Tibial nerve (tissue), 4 donors: ENCODE measurements around the gene TNFSF18. TPM values are rescaled to one million over a fixed set of nuclear protein-coding genes. Genes with fewer than 3 reads are reported as not detected.
A peak's percentile ranks its signal among the peaks of the same experiment; 100 is the strongest.

Source experiments
- DNase-seq, 2 donors: peaks; one replicate each; pipeline ENCODE4 v3.0.0-alpha.2; 2019; ENCODE audit warnings: low spot score in 2 of 2
- H3K27ac ChIP-seq, 4 donors: fragments of 200-600 bp; sonication (generic) in 3 of 4; one replicate each; pipeline ENCODE4 v1.5.1; 2017 to 2019; ENCODE audit warnings: mild to moderate bottlenecking in 1 of 4
- H3K27me3 ChIP-seq, 2 donors: fragments of 200-600 bp; sonication (generic) in 1 of 2; one replicate each; pipeline versions ENCODE4 v1.5.1 to v1.6.0; 2017 to 2019
- H3K36me3 ChIP-seq, 3 donors: fragments of 200-600 bp; sonication (generic); one replicate each; pipeline ENCODE4 v1.5.1; 2018 to 2019
- H3K4me1 ChIP-seq, 4 donors: fragments of 200-600 bp; sonication (generic) in 3 of 4; one replicate each; pipeline ENCODE4 v1.5.1; 2017 to 2019
- H3K4me3 ChIP-seq, 4 donors: fragments of 200-600 bp; sonication (generic) in 3 of 4; one replicate each; pipeline ENCODE4 v1.5.1; 2017 to 2019; ENCODE audit warnings: mild to moderate bottlenecking in 1 of 4, moderate library complexity in 1 of 4
- H3K9me3 ChIP-seq, 4 donors: fragments of 200-600 bp; sonication (generic) in 3 of 4; one replicate each; pipeline ENCODE4 v1.5.1; 2017 to 2019
- EP300 ChIP-seq, 2 donors: sonication (generic); formaldehyde crosslinking; IDR thresholded peaks; one replicate each; pipeline ENCODE4 v1.6.1; 2017; ENCODE audit warnings: antibody characterized with exemption in 2 of 2, mild to moderate bottlenecking in 1 of 2
- POLR2A ChIP-seq, 2 donors: fragments of 450-650 bp; IDR thresholded peaks; one replicate each; pipeline ENCODE4 v1.6.1; 2017; ENCODE audit warnings: antibody characterized with exemption in 2 of 2, mild to moderate bottlenecking in 2 of 2, moderate library complexity in 2 of 2
- WGBS, 2 donors: methylation state at CpG; one replicate each; pipeline ENCODE4 v1.1.5; 2018; 5-methylcytosine and 5-hydroxymethylcytosine counted together
- total RNA-seq, 4 donors: library from RNA; depleted of rRNA; stranded (reverse); fragments of >200 nt; gene quantifications; one replicate each; pipeline ENCODE4 v1.1.0, GENCODE V29; 2016
- TF ChIP-seq, protein P1 (sequence below), 5 experiments: fragments of 200-600 bp in 3 of 5; fragments of 450-650 bp in 2 of 5; sonication (generic) in 3 of 5; IDR thresholded peaks; one replicate each; pipeline ENCODE4 v1.5.1; 2016 to 2019; ENCODE audit warnings: antibody characterized with exemption in 5 of 5, mild to moderate bottlenecking in 3 of 5, moderate library complexity in 2 of 5

The TNFSF18 gene
- not detected for total RNA-seq

DNA sequence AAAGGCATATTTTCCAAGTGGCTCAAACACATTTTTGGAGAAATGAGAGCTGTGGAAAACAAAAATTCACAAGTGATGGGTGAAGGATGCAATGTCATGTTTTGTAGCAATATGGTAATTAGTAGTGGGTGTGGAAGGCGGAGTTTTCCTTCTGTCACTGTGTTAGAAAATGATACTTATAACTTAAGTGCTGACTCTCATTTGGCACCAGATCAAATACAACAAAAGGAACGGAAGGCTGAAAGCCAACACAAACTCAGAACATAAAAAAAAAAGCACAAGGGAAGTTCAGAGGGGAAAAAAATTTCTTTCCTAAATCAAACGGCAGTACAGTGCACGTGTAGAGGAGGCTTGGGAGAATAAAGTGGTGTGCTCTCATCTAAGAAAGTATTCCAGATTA lies at the start of gene TNFSF18:
TSS of gene TNFSF18 (minus strand) at position 77 of the 400 bp plus-strand sequence. CDS start at position 32, 45 bp downstream.
- no peaks in the 10 kb centered on the region for H3K27me3 ChIP-seq
- H3K4me1 ChIP-seq = peaks cover 0 to 9% (median 0%) of the 10 kb centered on the region in 4 donors
- peak in 1 of 2 donors; percentile 26 for DNase-seq
- TF ChIP-seq EP300 (IDR thresholded peaks at IDR 0.05) (peak in 1 of 2 donors; percentile 50), POLR2A (IDR thresholded peaks at IDR 0.05) (no peak)
- TF ChIP-seq, protein P1, sequence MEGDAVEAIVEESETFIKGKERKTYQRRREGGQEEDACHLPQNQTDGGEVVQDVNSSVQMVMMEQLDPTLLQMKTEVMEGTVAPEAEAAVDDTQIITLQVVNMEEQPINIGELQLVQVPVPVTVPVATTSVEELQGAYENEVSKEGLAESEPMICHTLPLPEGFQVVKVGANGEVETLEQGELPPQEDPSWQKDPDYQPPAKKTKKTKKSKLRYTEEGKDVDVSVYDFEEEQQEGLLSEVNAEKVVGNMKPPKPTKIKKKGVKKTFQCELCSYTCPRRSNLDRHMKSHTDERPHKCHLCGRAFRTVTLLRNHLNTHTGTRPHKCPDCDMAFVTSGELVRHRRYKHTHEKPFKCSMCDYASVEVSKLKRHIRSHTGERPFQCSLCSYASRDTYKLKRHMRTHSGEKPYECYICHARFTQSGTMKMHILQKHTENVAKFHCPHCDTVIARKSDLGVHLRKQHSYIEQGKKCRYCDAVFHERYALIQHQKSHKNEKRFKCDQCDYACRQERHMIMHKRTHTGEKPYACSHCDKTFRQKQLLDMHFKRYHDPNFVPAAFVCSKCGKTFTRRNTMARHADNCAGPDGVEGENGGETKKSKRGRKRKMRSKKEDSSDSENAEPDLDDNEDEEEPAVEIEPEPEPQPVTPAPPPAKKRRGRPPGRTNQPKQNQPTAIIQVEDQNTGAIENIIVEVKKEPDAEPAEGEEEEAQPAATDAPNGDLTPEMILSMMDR (IDR thresholded peaks at IDR 0.05) = no peak
- H3K4me3 ChIP-seq = no peak within 1 kb of the TSS
- H3K27ac ChIP-seq = no peak within 1 kb of the TSS
- H3K36me3 ChIP-seq = no peaks in the 10 kb centered on the region
- H3K9me3 ChIP-seq = no peaks in the 10 kb centered on the region
- 7 to 8% methylated on average over 4 of the region's 4 CpGs for WGBS, 2 donors

GRCh38 chr1:173099166-173099565 lies 48.4 kb upstream of the TNFSF18 start:
- WGBS, 2 donors = 60 to 64% methylated on average over 2 of the region's 2 CpGs
- H3K4me1 ChIP-seq = no peaks in the 10 kb centered on the region

DNA sequence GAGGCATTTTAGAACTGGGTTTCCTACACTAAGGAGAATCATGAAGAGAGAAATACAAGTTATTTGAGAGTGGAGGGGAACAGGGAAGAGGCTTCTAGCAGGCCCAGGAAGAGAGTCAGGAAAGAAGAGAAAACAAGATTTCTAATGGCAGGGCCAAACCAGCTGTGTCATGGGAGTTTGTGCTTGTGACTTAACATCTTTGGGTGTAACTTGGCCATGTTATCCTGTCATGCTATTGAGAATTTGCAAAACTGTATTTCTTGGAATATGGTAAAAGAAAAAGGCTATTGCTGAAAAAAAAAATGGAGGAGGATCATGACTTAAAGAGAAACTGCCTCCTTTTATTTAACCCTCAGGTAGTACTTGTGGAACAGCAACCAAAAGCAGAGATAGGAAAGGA lies 47.4 kb upstream of the TNFSF18 start:
- Histone ChIP-seq H3K4me3 (no peak overlapping the region), H3K4me1 (no peaks in the 10 kb centered on the region), H3K27me3 (no peaks in the 10 kb centered on the region), H3K27ac (no peak overlapping the region), H3K9me3 (peaks cover 0 to 4% (median 0%) of the 10 kb centered on the region in 4 donors), H3K36me3 (no peaks in the 10 kb centered on the region)
- TF ChIP-seq POLR2A (IDR thresholded peaks at IDR 0.05) (no peak), EP300 (IDR thresholded peaks at IDR 0.05) (no peak)
- TF ChIP-seq, protein P1 (IDR thresholded peaks at IDR 0.05) = no peak
- DNase-seq = no peak

More at GRCh38 chr1:173099166-173099565, 48.4 kb upstream of the TNFSF18 start:
- DNase-seq = no peak
- peaks cover 0 to 12% (median 0%) of the 10 kb centered on the region in 4 donors for H3K9me3 ChIP-seq
- no peak overlapping the region for H3K27ac ChIP-seq
- no peaks in the 10 kb centered on the region for H3K27me3 ChIP-seq
- no peaks in the 10 kb centered on the region for H3K36me3 ChIP-seq
- no peak overlapping the region for H3K4me3 ChIP-seq
- TF ChIP-seq, protein P1 (IDR thresholded peaks at IDR 0.05) = no peak
- TF ChIP-seq EP300 (IDR thresholded peaks at IDR 0.05) = no peak
- TF ChIP-seq POLR2A (IDR thresholded peaks at IDR 0.05) = no peak

GRCh38 chr1:173097001-173097400 lies 46.3 kb upstream of the TNFSF18 start:
- Histone ChIP-seq H3K4me1 (no peaks in the 10 kb centered on the region), H3K4me3 (no peak overlapping the region), H3K9me3 (no peaks in the 10 kb centered on the region), H3K27ac (no peak overlapping the region), H3K36me3 (no peaks in the 10 kb centered on the region), H3K27me3 (no peaks in the 10 kb centered on the region)
- TF ChIP-seq POLR2A (IDR thresholded peaks at IDR 0.05) = no peak
- no peak for TF ChIP-seq EP300 (IDR thresholded peaks at IDR 0.05)
- TF ChIP-seq, protein P1 (IDR thresholded peaks at IDR 0.05) = no peak
- 67 to 83% methylated on average over 1 of the region's 1 CpG for WGBS, 2 donors
- no peak for DNase-seq

DNA sequence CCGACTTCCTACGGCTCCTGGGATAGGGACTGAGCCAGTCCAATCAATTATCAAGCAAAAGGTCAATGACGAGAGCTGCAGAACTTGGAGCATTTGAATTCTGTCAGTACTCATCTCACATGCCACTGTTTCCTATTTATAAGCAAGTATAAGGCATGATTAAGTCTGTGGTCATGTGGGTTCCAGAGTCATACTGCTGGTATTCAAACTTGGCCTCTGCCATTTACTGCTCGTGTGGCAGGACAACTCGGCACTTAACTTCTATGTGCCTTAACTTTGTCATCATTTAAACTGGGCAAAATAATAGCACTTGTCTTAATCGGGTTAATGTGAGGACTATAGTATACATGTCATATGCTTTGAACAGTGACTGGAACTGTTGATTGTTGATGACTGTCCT lies 44.9 kb upstream of the TNFSF18 start:
- Histone ChIP-seq H3K4me1 (no peaks in the 10 kb centered on the region), H3K27ac (no peak overlapping the region), H3K4me3 (no peak overlapping the region), H3K36me3 (no peaks in the 10 kb centered on the region), H3K9me3 (no peaks in the 10 kb centered on the region), H3K27me3 (no peaks in the 10 kb centered on the region)
- DNase-seq = no peak
- 63 to 66% methylated on average over 6 of the region's 6 CpGs for WGBS, 2 donors
- no peak for TF ChIP-seq EP300 (IDR thresholded peaks at IDR 0.05)
- TF ChIP-seq POLR2A (IDR thresholded peaks at IDR 0.05) = no peak
- TF ChIP-seq, protein P1 (IDR thresholded peaks at IDR 0.05) = no peak
